GM12878 (cell line): ENCODE results near the gene B4GALNT4. TPM values are rescaled to one million over a fixed set of nuclear protein-coding genes. Genes with fewer than 3 reads are reported as not detected.

Experiments
- ATAC-seq: fragments of 200-7000 bp; cut with Tn5 transposase; 3 replicates; pipeline ENCODE4 v1.9.1; 2020; ENCODE audit warnings: mild to moderate bottlenecking, moderate library complexity
- BruUV-seq: library from RNA; stranded (reverse); fragments of 400-500 nt; replicated peaks from 2 replicates; lab custom pipeline; 2021; lab: Mats Ljungman, UMichigan
- CTCF ChIA-PET: fragments of 300-600 bp; sonication (Branson Sonifier 250); formaldehyde crosslinking; extraction: SDS; loops from one replicate; lab custom pipeline; 2021; ENCODE audit warnings: inconsistent platforms; lab: Yijun Ruan, JAX
- POLR2A ChIA-PET: fragments of 350-600 bp; formaldehyde crosslinking; extraction: SDS; loops from one replicate; lab custom pipeline; 2021; ENCODE audit warnings: inconsistent platforms; lab: Charles Lee
- RAD21 ChIA-PET: fragments of 300-600 bp; sonication (Branson Sonifier 250); formaldehyde crosslinking; loops from one replicate; lab custom pipeline; 2023; ENCODE audit warnings: antibody characterized with exemption; ENCODE audit not compliant: unreplicated experiment; lab: Charles Lee
- SMC1A ChIA-PET: fragments of 300-600 bp; sonication (Branson Sonifier 250); formaldehyde crosslinking; loops from one replicate; lab custom pipeline; 2023; ENCODE audit not compliant: unreplicated experiment, uncharacterized antibody; lab: Charles Lee
- DNase-seq: peaks from one replicate; pipeline ENCODE4 v3.0.0-alpha.2; 2011; ENCODE audit warnings: low read depth, low spot score
- FAIRE-seq: peaks from 3 replicates; lab custom pipeline; 2011; peaks lifted over from hg19 to GRCh38; lab: Jason Lieb, UNC
- H2AFZ ChIP-seq: 2 replicates; pipeline ENCODE4 v1.6.0; 2011; ENCODE audit warnings: low read depth, low read length, control low read depth; ENCODE audit not compliant: control insufficient read depth
- H3K27ac ChIP-seq: 2 replicates; pipeline ENCODE4 v1.5.1; 2011; ENCODE audit warnings: control low read depth; ENCODE audit not compliant: control insufficient read depth, insufficient read depth
- H3K27me3 ChIP-seq, 2 experiments: replicated peaks in 1 of 2; 2 replicates each; pipeline versions ENCODE4 v1.6.0 to v1.6.1; 2011; ENCODE audit warnings: low read length in 1 of 2; ENCODE audit not compliant: control insufficient read depth in 2 of 2, insufficient read depth in 2 of 2
- H3K36me3 ChIP-seq, 2 experiments: 2 replicates each; pipeline ENCODE4 v1.5.1; 2011; ENCODE audit warnings: low read length in 1 of 2; ENCODE audit not compliant: control insufficient read depth in 2 of 2, insufficient read depth in 2 of 2
- H3K4me1 ChIP-seq: 2 replicates; pipeline ENCODE4 v1.6.1; 2011; ENCODE audit warnings: mild to moderate bottlenecking, low read length, moderate library complexity, mixed read lengths; ENCODE audit not compliant: control insufficient read depth, insufficient read depth
- H3K4me2 ChIP-seq: 2 replicates; pipeline ENCODE4 v1.6.0; 2011; ENCODE audit warnings: control low read depth; ENCODE audit not compliant: control insufficient read depth, insufficient read depth
- H3K4me3 ChIP-seq: fragments of 200-600 bp; sonication (generic); 2 replicates; pipeline ENCODE4 v1.5.1; 2016
- H3K79me2 ChIP-seq: 2 replicates; pipeline ENCODE4 v1.6.0; 2011; ENCODE audit warnings: low read length; ENCODE audit not compliant: control insufficient read depth, insufficient read depth
- H3K9ac ChIP-seq: 2 replicates; pipeline ENCODE4 v1.8.0; 2011; ENCODE audit warnings: low read length, control low read depth, mixed read lengths; ENCODE audit not compliant: control insufficient read depth, insufficient read depth
- H3K9me3 ChIP-seq: replicated peaks from 3 replicates; pipeline ENCODE4 v1.5.1; 2011; ENCODE audit warnings: mild to moderate bottlenecking, low read length; ENCODE audit not compliant: control insufficient read depth, insufficient read depth
- H4K20me1 ChIP-seq: 2 replicates; pipeline ENCODE4 v1.6.0; 2011; ENCODE audit not compliant: control insufficient read depth, insufficient read depth
- CBX5 ChIP-seq: sonication (generic); IDR thresholded peaks from 2 replicates; pipeline ENCODE4 v1.6.1; 2016; ENCODE audit warnings: low read depth, moderate library complexity, mild to moderate bottlenecking, inconsistent platforms
- CEBPB ChIP-seq, 2 experiments: fragments of 150-350 bp in 1 of 2; IDR thresholded peaks; 2 replicates each; pipeline ENCODE4 v1.6.1; 2012 to 2014; ENCODE audit warnings: low read depth in 2 of 2, low read length in 2 of 2, borderline replicate concordance in 1 of 2, inconsistent platforms in 1 of 2
- MLLT1 ChIP-seq: fragments of 450-650 bp; IDR thresholded peaks from 2 replicates; pipeline ENCODE4 v1.6.1; 2016; ENCODE audit warnings: mild to moderate bottlenecking
- RAD21 ChIP-seq: IDR thresholded peaks from 2 replicates; pipeline ENCODE4 v1.6.1; 2011; ENCODE audit warnings: mild to moderate bottlenecking, low read depth, low read length, moderate library complexity; ENCODE audit not compliant: insufficient read depth
- SREBF1 ChIP-seq: IDR thresholded peaks from 2 replicates; pipeline ENCODE4 v1.6.1; 2012; ENCODE audit warnings: mild to moderate bottlenecking, low read length
- TARDBP ChIP-seq: IDR thresholded peaks from 2 replicates; pipeline ENCODE4 v1.6.1; 2016; ENCODE audit warnings: borderline replicate concordance
- WGBS: methylation state at CpG from one replicate; pipeline ENCODE4 v1.1.6; 2016; ENCODE audit warnings: low lambda C conversion rate; ENCODE audit not compliant: insufficient replicate concordance, insufficient coverage; ENCODE audit errors: missing lambda C conversion rate; 5-methylcytosine and 5-hydroxymethylcytosine counted together
- in situ Hi-C: fragments of 300-500 bp; cut with MboI; formaldehyde crosslinking; loops from 9 replicates; pipeline ENCODE4 v1.14.3; 2018; ENCODE audit warnings: mixed read lengths
- intact Hi-C: fragments of 100-400 bp; cut with micrococcal nuclease; formaldehyde crosslinking; loops from one replicate; pipeline ENCODE4 v1.14.2; 2022; ENCODE audit not compliant: unreplicated experiment
- polyA plus RNA-seq, 11 experiments: library from polyadenylated mRNA; depleted of rRNA in 4 of 11; unstranded in 6 of 11; stranded (reverse) in 5 of 11; fragments of >200 nt; fragmentation: Nextera tagmentation in 4 of 11; fragmentation: Illumina TruSeq in 1 of 11; extraction: Ambion mirVana in 4 of 11; extraction: Trizol in 1 of 11; gene quantifications; 1 replicate in 1 of 11; 2 replicates in 10 of 11; pipeline versions ENCODE4 v1.2.1 to v1.2.3, GENCODE V29; 2011 to 2016; ENCODE audit warnings: inconsistent platforms in 2 of 11, missing spikeins in 2 of 11, low read depth in 1 of 11
- total RNA-seq, 4 experiments: library from RNA; depleted of rRNA in 3 of 4; stranded (reverse); fragments of >200 nt in 3 of 4; fragmentation: Illumina TruSeq in 1 of 4; extraction: Trizol in 1 of 4; gene quantifications; 2 replicates each; pipeline versions ENCODE4 v1.2.1 to v1.2.3, GENCODE V29; 2013 to 2021

Gene B4GALNT4
- total and polyA plus RNA-seq, 10 of the 15 experiments (the other 5 are each of a cell fraction or from before 2014, with no cell fraction given), result 0.04 to 0.82 (median 0.40) TPM; not detected in 6

- Histone ChIP-seq H4K20me1 (no peaks in the 10 kb centered on the region), H3K36me3 (no peaks in the 10 kb centered on the region), H3K9me3 (no peaks in the 10 kb centered on the region), H3K4me2 (no peak overlapping the region; the same call in 1 of the 2 replicates), H3K9ac (no peak overlapping the region), H3K4me1 (peaks cover 8% of the 10 kb centered on the region), H2AFZ (no peak overlapping the region), H3K4me3 (no peak overlapping the region), H3K27ac (no peak overlapping the region), H3K79me2 (no peaks in the 10 kb centered on the region), H3K27me3 (no peaks in the 10 kb centered on the region)
- no TSS peak for BruUV-seq
- FAIRE-seq (no peak), DNase-seq (no peak), ATAC-seq (no peak)
- ChIA-PET POLR2A (no interaction called here), CTCF (no interaction called here), SMC1A (no interaction called here), RAD21 (no interaction called here)
- TF ChIP-seq CEBPB (IDR thresholded peaks at IDR 0.05; ENCODE audit: borderline replicate concordance in 1 of 2, low read depth in 2 of 2, low read length in 2 of 2), result no peak
- TF ChIP-seq RAD21, result no peak
- no peak for TF ChIP-seq CBX5
- TF ChIP-seq MLLT1, result no peak
- TF ChIP-seq TARDBP, result no peak
- TF ChIP-seq SREBF1, result no peak
- in situ Hi-C loops, result no loop called here
- intact Hi-C loops, result no loop called here
- 73% methylated on average over 19 of the region's 19 CpGs for WGBS
Measured at GRCh38 chr11:417652-418342, 48.5 kb downstream of the B4GALNT4 start.
